GM23338 (cell line): ENCODE results near the gene SNX30. TPM values are rescaled to one million over a fixed set of nuclear protein-coding genes. Genes with fewer than 3 reads are reported as not detected.
"Not testable (repeated sequence)": the region's sequence is repeated elsewhere in the genome, so short reads cannot be mapped to it uniquely, and the experiment has no call there.

ENCODE experiments used
- ATAC-seq: fragments of 200-7000 bp; cut with Tn5 transposase; 3 replicates; pipeline ENCODE4 v1.9.1; 2020
- DNase-seq: peaks from one replicate; pipeline ENCODE4 v3.0.0-alpha.2; 2015; ENCODE audit warnings: low spot score
- H2AFZ ChIP-seq: fragments of 200-600 bp; sonication (generic); 2 replicates; pipeline ENCODE4 v1.8.0; 2016; ENCODE audit warnings: antibody characterized with exemption, mild to moderate bottlenecking, moderate library complexity
- H3F3A ChIP-seq: fragments of 200-600 bp; sonication (generic); replicated peaks from 2 replicates; pipeline ENCODE4 v1.8.0; 2017; ENCODE audit warnings: antibody characterized with exemption, mixed run types, low read depth
- H3K27ac ChIP-seq: fragments of 200-600 bp; sonication (generic); 2 replicates; pipeline ENCODE4 v1.6.1; 2016; ENCODE audit warnings: low read depth
- H3K27me3 ChIP-seq: fragments of 200-600 bp; sonication (generic); 2 replicates; pipeline ENCODE4 v1.8.0; 2016; ENCODE audit warnings: mild to moderate bottlenecking, mixed run types, moderate library complexity; ENCODE audit not compliant: insufficient read depth
- H3K36me3 ChIP-seq: fragments of 200-600 bp; sonication (generic); 2 replicates; pipeline ENCODE4 v1.8.0; 2016; ENCODE audit warnings: mild to moderate bottlenecking; ENCODE audit not compliant: insufficient read depth
- H3K4me1 ChIP-seq: fragments of 200-600 bp; sonication (generic); 2 replicates; pipeline ENCODE4 v1.8.0; 2016; ENCODE audit warnings: mild to moderate bottlenecking, moderate library complexity; ENCODE audit not compliant: insufficient read depth
- H3K4me2 ChIP-seq: fragments of 200-600 bp; sonication (generic); 2 replicates; pipeline ENCODE4 v1.7.1; 2017; ENCODE audit warnings: mixed run types
- H3K4me3 ChIP-seq: fragments of 200-600 bp; sonication (generic); 2 replicates; pipeline ENCODE4 v1.6.1; 2016; ENCODE audit warnings: mixed run types
- H3K79me2 ChIP-seq: fragments of 200-600 bp; sonication (generic); replicated peaks from 2 replicates; pipeline ENCODE4 v1.8.0; 2017; ENCODE audit warnings: mild to moderate bottlenecking; ENCODE audit not compliant: insufficient read depth
- H3K9me2 ChIP-seq: fragments of 200-600 bp; sonication (generic); 2 replicates; pipeline ENCODE4 v1.8.0; 2017; ENCODE audit not compliant: insufficient read depth
- H4K20me1 ChIP-seq: fragments of 200-600 bp; sonication (generic); replicated peaks from 2 replicates; pipeline ENCODE4 v1.8.0; 2017; ENCODE audit warnings: mild to moderate bottlenecking; ENCODE audit not compliant: insufficient read depth
- H3K27ac Mint-ChIP-seq: 2 replicates; pipeline ENCODE4 v1.8.0; 2020; ENCODE audit warnings: inconsistent platforms, mild to moderate bottlenecking, moderate library complexity, mixed read lengths
- H3K27me3 Mint-ChIP-seq: 3 replicates; pipeline ENCODE4 v1.8.0; 2022; ENCODE audit warnings: low read depth, mild to moderate bottlenecking, moderate library complexity, mixed read lengths, inconsistent platforms; ENCODE audit not compliant: insufficient read depth, poor library complexity
- H3K36me3 Mint-ChIP-seq: 3 replicates; pipeline ENCODE4 v1.8.0; 2021; ENCODE audit warnings: low read depth, mild to moderate bottlenecking, inconsistent platforms, moderate library complexity, mixed read lengths
- H3K4me1 Mint-ChIP-seq: 3 replicates; pipeline ENCODE4 v1.8.0; 2020; ENCODE audit warnings: mild to moderate bottlenecking, inconsistent platforms, mixed read lengths
- H3K4me3 Mint-ChIP-seq: 3 replicates; pipeline ENCODE4 v1.8.0; 2021; ENCODE audit warnings: moderate library complexity, mild to moderate bottlenecking, inconsistent platforms, mixed read lengths
- H3K9me3 Mint-ChIP-seq: 3 replicates; pipeline ENCODE4 v1.8.0; 2020; ENCODE audit warnings: moderate library complexity, mild to moderate bottlenecking, inconsistent platforms, mixed read lengths
- CREB1 ChIP-seq: fragments of 250-450 bp; sonication (Bioruptor Pico); IDR thresholded peaks from 2 replicates; pipeline ENCODE4 v1.5.0; 2020; ENCODE audit warnings: low read depth, mild to moderate bottlenecking, moderate library complexity
- JUNB ChIP-seq: IDR thresholded peaks from one replicate; pipeline ENCODE4 v1.6.1; 2016; ENCODE audit warnings: antibody characterized with exemption; ENCODE audit not compliant: unreplicated experiment
- NANOG ChIP-seq: IDR thresholded peaks from 2 replicates; pipeline ENCODE4 v1.6.1; 2016; ENCODE audit warnings: antibody characterized with exemption, borderline replicate concordance
- ZNF114 ChIP-seq: fragments of 250-450 bp; sonication (Bioruptor Pico); IDR thresholded peaks from 2 replicates; pipeline ENCODE4 v1.5.0; 2020; ENCODE audit warnings: mild to moderate bottlenecking, moderate library complexity
- ZNF331 ChIP-seq: fragments of 250-450 bp; sonication (Bioruptor Pico); IDR thresholded peaks from 2 replicates; pipeline ENCODE4 v1.5.0; 2020; ENCODE audit warnings: low read depth, mild to moderate bottlenecking, moderate library complexity
- polyA plus RNA-seq: library from polyadenylated mRNA; unstranded; fragments of >200 nt; fragmentation: Nextera tagmentation; extraction: Ambion mirVana; gene quantifications from 2 replicates; pipeline ENCODE4 v1.2.1, GENCODE V29; 2016
- total RNA-seq: library from RNA; depleted of rRNA; stranded (reverse); fragments of >200 nt; shearing (Covaris generic); gene quantifications from 2 replicates; pipeline ENCODE4 v1.2.3, GENCODE V29; 2014
- TF ChIP-seq, protein P1 (sequence below): IDR thresholded peaks from 2 replicates; pipeline ENCODE4 v1.6.1; 2016; ENCODE audit warnings: antibody characterized with exemption
- TF ChIP-seq, protein P2 (sequence below): fragments of 250-450 bp; sonication (Bioruptor Pico); IDR thresholded peaks from 2 replicates; pipeline ENCODE4 v1.5.0; 2020; ENCODE audit warnings: mild to moderate bottlenecking, moderate library complexity

SNX30 gene
- total and polyA plus RNA-seq, 2 experiments from 2014 or later = 2.1 to 17.8 TPM

DNA sequence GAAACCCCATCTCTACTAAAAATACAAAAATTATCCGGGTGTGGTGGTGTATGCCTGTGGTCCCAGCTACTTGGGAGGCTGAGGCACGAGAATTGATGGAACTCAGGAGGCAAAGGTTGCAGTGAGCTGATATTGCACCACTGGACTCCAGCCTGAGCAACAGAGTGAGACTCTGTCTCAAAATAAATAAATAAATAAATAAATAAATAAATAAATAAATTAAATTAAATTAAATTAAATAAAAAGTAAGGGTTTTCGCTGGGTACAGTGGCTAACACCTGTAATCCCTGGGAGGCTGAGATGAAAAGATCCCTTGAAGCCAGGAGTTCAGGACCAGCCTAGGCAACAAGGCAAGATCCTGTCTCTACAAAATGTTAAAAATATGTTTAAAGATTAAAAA, 27.8 kb upstream of the SNX30 start:
- not testable (repeated sequence) for H3K36me3 Mint-ChIP-seq, H3K4me3 ChIP-seq, H2AFZ ChIP-seq, DNase-seq, H3K27me3 Mint-ChIP-seq, H3K27ac Mint-ChIP-seq, H3K4me1 Mint-ChIP-seq, H3K9me3 Mint-ChIP-seq, H3K27me3 ChIP-seq, H3K9me2 ChIP-seq, H3K79me2 ChIP-seq, H3K4me2 ChIP-seq, H4K20me1 ChIP-seq, ATAC-seq, H3K27ac ChIP-seq, H3F3A ChIP-seq, H3K4me1 ChIP-seq, H3K36me3 ChIP-seq, H3K4me3 Mint-ChIP-seq

DNA sequence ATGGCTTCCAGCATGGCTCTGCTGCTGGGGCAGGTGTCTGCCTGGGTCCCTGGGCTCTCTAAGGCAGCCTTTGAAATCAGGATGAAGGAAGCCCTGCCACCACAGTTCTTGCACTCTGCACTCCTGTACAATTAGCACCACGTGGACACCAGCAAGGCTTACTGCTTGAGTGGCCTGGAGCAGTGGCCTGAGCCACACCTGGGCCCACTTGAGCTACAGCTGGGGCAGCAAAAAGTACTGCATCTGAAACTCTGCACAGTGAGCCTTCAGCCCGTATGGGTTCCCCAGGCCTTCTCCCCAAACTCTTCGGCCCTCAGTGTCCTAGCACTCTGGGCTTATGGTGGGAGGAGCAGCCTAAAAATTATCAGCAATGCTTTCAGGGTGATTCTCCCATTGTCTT, 24.6 kb upstream of the SNX30 start:
- Histone ChIP-seq H3F3A (no peaks in the 10 kb centered on the region), H3K27ac (no peak overlapping the region), H3K36me3 (no peaks in the 10 kb centered on the region), H3K27me3 (no peaks in the 10 kb centered on the region), H4K20me1 (no peaks in the 10 kb centered on the region), H2AFZ (no peak overlapping the region), H3K4me3 (no peak overlapping the region), H3K79me2 (no peaks in the 10 kb centered on the region), H3K4me2 (no peak overlapping the region), H3K9me2 (no peaks in the 10 kb centered on the region), H3K4me1 (no peaks in the 10 kb centered on the region)
- Mint-ChIP-seq H3K4me3 (no peak overlapping the region), H3K4me1 (no peaks in the 10 kb centered on the region), H3K27ac (no peak overlapping the region), H3K36me3 (no peaks in the 10 kb centered on the region), H3K9me3 (no peaks in the 10 kb centered on the region), H3K27me3 (peaks cover 3% of the 10 kb centered on the region)
- TF ChIP-seq ZNF331 = no peak
- DNase-seq (no peak), ATAC-seq (no peak)

DNA sequence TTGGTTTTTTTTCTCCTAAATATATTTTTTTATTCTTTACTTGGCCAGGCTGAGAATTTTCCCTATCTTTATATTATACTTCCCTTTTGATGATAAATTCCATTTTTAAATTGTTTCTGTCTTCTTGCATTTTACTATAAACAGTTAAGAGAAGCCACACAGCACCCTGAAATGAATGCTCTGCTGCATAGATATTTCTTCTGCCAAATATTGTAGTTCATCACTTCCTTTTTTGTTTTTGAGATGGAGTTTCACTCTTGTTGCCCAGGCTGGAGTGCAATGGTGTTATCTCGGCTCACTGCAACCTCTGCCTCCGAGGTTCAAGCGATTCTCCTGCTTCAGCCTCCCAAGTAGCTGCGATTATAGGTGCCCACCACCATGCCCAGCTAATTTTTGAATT, 24.1 kb upstream of the SNX30 start:
- H3K4me3 Mint-ChIP-seq = no peak overlapping the region
- H3K4me1 ChIP-seq = no peaks in the 10 kb centered on the region
- no peaks in the 10 kb centered on the region for H3F3A ChIP-seq
- TF ChIP-seq ZNF114 (CRISPR knock-in tag) (no peak), CREB1 (no peak), JUNB (no peak), NANOG (no peak), ZNF331 (no peak)
- TF ChIP-seq, protein P1, sequence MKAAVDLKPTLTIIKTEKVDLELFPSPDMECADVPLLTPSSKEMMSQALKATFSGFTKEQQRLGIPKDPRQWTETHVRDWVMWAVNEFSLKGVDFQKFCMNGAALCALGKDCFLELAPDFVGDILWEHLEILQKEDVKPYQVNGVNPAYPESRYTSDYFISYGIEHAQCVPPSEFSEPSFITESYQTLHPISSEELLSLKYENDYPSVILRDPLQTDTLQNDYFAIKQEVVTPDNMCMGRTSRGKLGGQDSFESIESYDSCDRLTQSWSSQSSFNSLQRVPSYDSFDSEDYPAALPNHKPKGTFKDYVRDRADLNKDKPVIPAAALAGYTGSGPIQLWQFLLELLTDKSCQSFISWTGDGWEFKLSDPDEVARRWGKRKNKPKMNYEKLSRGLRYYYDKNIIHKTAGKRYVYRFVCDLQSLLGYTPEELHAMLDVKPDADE = no peak
- TF ChIP-seq, protein P2, sequence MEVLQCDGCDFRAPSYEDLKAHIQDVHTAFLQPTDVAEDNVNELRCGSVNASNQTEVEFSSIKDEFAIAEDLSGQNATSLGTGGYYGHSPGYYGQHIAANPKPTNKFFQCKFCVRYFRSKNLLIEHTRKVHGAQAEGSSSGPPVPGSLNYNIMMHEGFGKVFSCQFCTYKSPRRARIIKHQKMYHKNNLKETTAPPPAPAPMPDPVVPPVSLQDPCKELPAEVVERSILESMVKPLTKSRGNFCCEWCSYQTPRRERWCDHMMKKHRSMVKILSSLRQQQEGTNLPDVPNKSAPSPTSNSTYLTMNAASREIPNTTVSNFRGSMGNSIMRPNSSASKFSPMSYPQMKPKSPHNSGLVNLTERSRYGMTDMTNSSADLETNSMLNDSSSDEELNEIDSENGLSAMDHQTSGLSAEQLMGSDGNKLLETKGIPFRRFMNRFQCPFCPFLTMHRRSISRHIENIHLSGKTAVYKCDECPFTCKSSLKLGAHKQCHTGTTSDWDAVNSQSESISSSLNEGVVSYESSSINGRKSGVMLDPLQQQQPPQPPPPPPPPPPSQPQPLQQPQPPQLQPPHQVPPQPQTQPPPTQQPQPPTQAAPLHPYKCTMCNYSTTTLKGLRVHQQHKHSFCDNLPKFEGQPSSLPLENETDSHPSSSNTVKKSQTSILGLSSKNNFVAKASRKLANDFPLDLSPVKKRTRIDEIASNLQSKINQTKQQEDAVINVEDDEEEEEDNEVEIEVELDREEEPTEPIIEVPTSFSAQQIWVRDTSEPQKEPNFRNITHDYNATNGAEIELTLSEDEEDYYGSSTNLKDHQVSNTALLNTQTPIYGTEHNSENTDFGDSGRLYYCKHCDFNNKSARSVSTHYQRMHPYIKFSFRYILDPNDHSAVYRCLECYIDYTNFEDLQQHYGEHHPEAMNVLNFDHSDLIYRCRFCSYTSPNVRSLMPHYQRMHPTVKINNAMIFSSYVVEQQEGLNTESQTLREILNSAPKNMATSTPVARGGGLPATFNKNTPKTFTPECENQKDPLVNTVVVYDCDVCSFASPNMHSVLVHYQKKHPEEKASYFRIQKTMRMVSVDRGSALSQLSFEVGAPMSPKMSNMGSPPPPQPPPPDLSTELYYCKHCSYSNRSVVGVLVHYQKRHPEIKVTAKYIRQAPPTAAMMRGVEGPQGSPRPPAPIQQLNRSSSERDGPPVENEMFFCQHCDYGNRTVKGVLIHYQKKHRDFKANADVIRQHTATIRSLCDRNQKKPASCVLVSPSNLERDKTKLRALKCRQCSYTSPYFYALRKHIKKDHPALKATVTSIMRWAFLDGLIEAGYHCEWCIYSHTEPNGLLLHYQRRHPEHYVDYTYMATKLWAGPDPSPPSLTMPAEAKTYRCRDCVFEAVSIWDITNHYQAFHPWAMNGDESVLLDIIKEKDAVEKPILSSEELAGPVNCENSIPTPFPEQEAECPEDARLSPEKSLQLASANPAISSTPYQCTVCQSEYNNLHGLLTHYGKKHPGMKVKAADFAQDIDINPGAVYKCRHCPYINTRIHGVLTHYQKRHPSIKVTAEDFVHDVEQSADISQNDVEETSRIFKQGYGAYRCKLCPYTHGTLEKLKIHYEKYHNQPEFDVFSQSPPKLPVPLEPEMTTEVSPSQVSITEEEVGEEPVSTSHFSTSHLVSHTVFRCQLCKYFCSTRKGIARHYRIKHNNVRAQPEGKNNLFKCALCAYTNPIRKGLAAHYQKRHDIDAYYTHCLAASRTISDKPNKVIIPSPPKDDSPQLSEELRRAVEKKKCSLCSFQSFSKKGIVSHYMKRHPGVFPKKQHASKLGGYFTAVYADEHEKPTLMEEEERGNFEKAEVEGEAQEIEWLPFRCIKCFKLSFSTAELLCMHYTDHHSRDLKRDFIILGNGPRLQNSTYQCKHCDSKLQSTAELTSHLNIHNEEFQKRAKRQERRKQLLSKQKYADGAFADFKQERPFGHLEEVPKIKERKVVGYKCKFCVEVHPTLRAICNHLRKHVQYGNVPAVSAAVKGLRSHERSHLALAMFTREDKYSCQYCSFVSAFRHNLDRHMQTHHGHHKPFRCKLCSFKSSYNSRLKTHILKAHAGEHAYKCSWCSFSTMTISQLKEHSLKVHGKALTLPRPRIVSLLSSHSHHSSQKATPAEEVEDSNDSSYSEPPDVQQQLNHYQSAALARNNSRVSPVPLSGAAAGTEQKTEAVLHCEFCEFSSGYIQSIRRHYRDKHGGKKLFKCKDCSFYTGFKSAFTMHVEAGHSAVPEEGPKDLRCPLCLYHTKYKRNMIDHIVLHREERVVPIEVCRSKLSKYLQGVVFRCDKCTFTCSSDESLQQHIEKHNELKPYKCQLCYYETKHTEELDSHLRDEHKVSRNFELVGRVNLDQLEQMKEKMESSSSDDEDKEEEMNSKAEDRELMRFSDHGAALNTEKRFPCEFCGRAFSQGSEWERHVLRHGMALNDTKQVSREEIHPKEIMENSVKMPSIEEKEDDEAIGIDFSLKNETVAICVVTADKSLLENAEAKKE (CRISPR knock-in tag) = no peak
- no peak overlapping the region for H3K27ac Mint-ChIP-seq
- H3K4me2 ChIP-seq = no peak overlapping the region
- ATAC-seq (no peak), DNase-seq (no peak)
- H3K27ac ChIP-seq = no peak overlapping the region
- no peak overlapping the region for H2AFZ ChIP-seq
- peaks cover 3% of the 10 kb centered on the region for H3K27me3 Mint-ChIP-seq
- no peaks in the 10 kb centered on the region for H3K27me3 ChIP-seq
- H3K4me3 ChIP-seq = no peak overlapping the region
- H3K79me2 ChIP-seq = no peaks in the 10 kb centered on the region
- H3K9me3 Mint-ChIP-seq = no peaks in the 10 kb centered on the region
- H3K4me1 Mint-ChIP-seq = no peaks in the 10 kb centered on the region
- H3K36me3 ChIP-seq = no peaks in the 10 kb centered on the region
- no peaks in the 10 kb centered on the region for H3K9me2 ChIP-seq
- no peaks in the 10 kb centered on the region for H3K36me3 Mint-ChIP-seq
- H4K20me1 ChIP-seq = no peaks in the 10 kb centered on the region
